Neuronal stem cell (in vitro differentiated cells): Measurements from ENCODE around the gene BMP6.

Experiments used
- DNase-seq: peaks from one replicate; pipeline ENCODE4 v3.0.0-alpha.2; 2013; ENCODE audit warnings: low spot score
- H2AFZ ChIP-seq: one replicate; pipeline ENCODE4 v1.6.1; 2013; ENCODE audit warnings: mild to moderate bottlenecking, low read length, inconsistent platforms
- H2AK5ac ChIP-seq: 2 replicates; pipeline ENCODE4 v1.6.1; 2013; ENCODE audit warnings: low read depth, mild to moderate bottlenecking, inconsistent platforms, low read length, moderate library complexity, mixed read lengths
- H2BK120ac ChIP-seq: 2 replicates; pipeline ENCODE4 v1.6.1; 2013; ENCODE audit warnings: low read depth, mild to moderate bottlenecking, inconsistent platforms, low read length, moderate library complexity, mixed read lengths
- H2BK12ac ChIP-seq: one replicate; pipeline ENCODE4 v1.6.1; 2013; ENCODE audit warnings: low read length, inconsistent platforms
- H2BK15ac ChIP-seq: 2 replicates; pipeline ENCODE4 v1.6.1; 2013; ENCODE audit warnings: mild to moderate bottlenecking, low read length, inconsistent platforms, mixed read lengths
- H2BK5ac ChIP-seq: one replicate; pipeline ENCODE4 v1.6.1; 2013; ENCODE audit warnings: inconsistent platforms, mild to moderate bottlenecking, low read length, moderate library complexity
- H3K14ac ChIP-seq: one replicate; pipeline ENCODE4 v1.6.1; 2013; ENCODE audit warnings: low read length, inconsistent platforms
- H3K18ac ChIP-seq: 2 replicates; pipeline ENCODE4 v1.6.1; 2013; ENCODE audit warnings: low read length, inconsistent platforms
- H3K23ac ChIP-seq: 2 replicates; pipeline ENCODE4 v1.6.1; 2013; ENCODE audit warnings: low read depth, mild to moderate bottlenecking, mixed read lengths, low read length, inconsistent platforms; ENCODE audit not compliant: poor library complexity
- H3K27ac ChIP-seq: replicated peaks from 3 replicates; pipeline ENCODE4 v1.5.1; 2013; ENCODE audit warnings: low read length, inconsistent platforms
- H3K27me3 ChIP-seq, 3 experiments: 2 replicates each; pipeline ENCODE4 v1.6.1; 2013; ENCODE audit warnings: low read length in 3 of 3, mild to moderate bottlenecking in 2 of 3, inconsistent platforms in 1 of 3, low read depth in 1 of 3, mixed read lengths in 1 of 3, moderate library complexity in 1 of 3; ENCODE audit not compliant: control insufficient read depth in 3 of 3, insufficient read depth in 3 of 3
- H3K36me3 ChIP-seq, 2 donors: replicated peaks in 1 of 2; 2 replicates each; pipeline ENCODE4 v1.6.1; 2013; ENCODE audit warnings: low read length in 2 of 2; ENCODE audit not compliant: control insufficient read depth in 2 of 2, insufficient read depth in 2 of 2
- H3K4ac ChIP-seq: 2 replicates; pipeline ENCODE4 v1.6.1; 2013; ENCODE audit warnings: inconsistent platforms, mild to moderate bottlenecking, low read length, moderate library complexity
- H3K4me1 ChIP-seq, 2 donors: 1 replicate in 1 of 2; 2 replicates in 1 of 2; pipeline ENCODE4 v1.6.1; 2013; ENCODE audit warnings: low read length in 2 of 2, low read depth in 1 of 2; ENCODE audit not compliant: control insufficient read depth in 2 of 2, insufficient read depth in 1 of 2
- H3K4me2 ChIP-seq: one replicate; pipeline ENCODE4 v1.6.1; 2013; ENCODE audit warnings: mild to moderate bottlenecking, low read length, inconsistent platforms; ENCODE audit not compliant: insufficient read depth, poor library complexity, severe bottlenecking
- H3K4me3 ChIP-seq, 2 donors: 2 replicates each; pipeline ENCODE4 v1.5.1; 2013; ENCODE audit warnings: low read length in 2 of 2, mild to moderate bottlenecking in 2 of 2, inconsistent platforms in 1 of 2, moderate library complexity in 1 of 2
- H3K79me1 ChIP-seq: one replicate; pipeline ENCODE4 v1.6.1; 2013; ENCODE audit warnings: low read depth, mild to moderate bottlenecking, inconsistent platforms, low read length, moderate library complexity
- H3K9ac ChIP-seq: one replicate; pipeline ENCODE4 v1.6.1; 2013; ENCODE audit warnings: mild to moderate bottlenecking, low read depth, low read length, inconsistent platforms; ENCODE audit not compliant: poor library complexity
- H3K9me3 ChIP-seq, 2 donors: replicated peaks in 1 of 2; 2 replicates each; pipeline versions ENCODE3 to v1.6.1; 2013; ENCODE audit warnings: low read length in 2 of 2, mild to moderate bottlenecking in 2 of 2, inconsistent platforms in 1 of 2, low read depth in 1 of 2, mixed read lengths in 1 of 2, moderate library complexity in 1 of 2; ENCODE audit not compliant: control insufficient read depth in 2 of 2, insufficient read depth in 1 of 2
- H4K8ac ChIP-seq: one replicate; pipeline ENCODE4 v1.6.1; 2013; ENCODE audit warnings: low read depth, mild to moderate bottlenecking, inconsistent platforms, low read length, moderate library complexity
- H4K91ac ChIP-seq: one replicate; pipeline ENCODE4 v1.6.1; 2013; ENCODE audit warnings: low read length, low read depth, mild to moderate bottlenecking, inconsistent platforms; ENCODE audit not compliant: poor library complexity
- WGBS, 2 donors: extraction: QIAGEN DNeasy Blood & Tissue Kit; methylation state at CpG; one replicate each; pipeline ENCODE4 v1.1.7; 2013; ENCODE audit warnings: missing lambda C conversion rate in 2 of 2, mixed read lengths in 1 of 2; ENCODE audit not compliant: insufficient read length in 2 of 2, insufficient replicate concordance in 1 of 2; ENCODE audit errors: extremely low coverage in 2 of 2; 5-methylcytosine and 5-hydroxymethylcytosine counted together

The BMP6 gene

GRCh38 chr6:7832904-7833750 is 107.2 kb downstream of the BMP6 start:
- DNase-seq: no peak
- Histone ChIP-seq H2AK5ac (no peak overlapping the region), H3K18ac (no peak overlapping the region), H3K9me3 (no peaks in the 10 kb centered on the region), H2BK5ac (no peak overlapping the region), H3K36me3 (no peaks in the 10 kb centered on the region), H2AFZ (no peak overlapping the region), H4K8ac (no peak overlapping the region), H2BK120ac (no peak overlapping the region), H3K9ac (no peak overlapping the region), H3K4ac (no peak overlapping the region), H3K4me3 (no peak overlapping the region), H3K4me2 (no peak overlapping the region), H2BK15ac (no peak overlapping the region), H3K23ac (no peak overlapping the region), H2BK12ac (no peak overlapping the region), H3K4me1 (no peaks in the 10 kb centered on the region), H3K27ac (no peak overlapping the region), H4K91ac (no peak overlapping the region), H3K14ac (no peak overlapping the region), H3K27me3 (no peaks in the 10 kb centered on the region), H3K79me1 (no peaks in the 10 kb centered on the region)
- no CpG with 5 or more reads among the region's 9 CpGs for WGBS, 2 donors

- DNase-seq: no peak
- Histone ChIP-seq H2AFZ (no peak overlapping the region), H2AK5ac (no peak overlapping the region), H3K4ac (no peak overlapping the region), H2BK120ac (no peak overlapping the region), H3K27ac (no peak overlapping the region), H3K9me3 (no peaks in the 10 kb centered on the region), H3K18ac (no peak overlapping the region), H4K91ac (no peak overlapping the region), H2BK12ac (no peak overlapping the region), H3K4me3 (no peak overlapping the region), H2BK5ac (no peak overlapping the region), H3K36me3 (no peaks in the 10 kb centered on the region), H3K4me1 (no peaks in the 10 kb centered on the region), H3K9ac (no peak overlapping the region), H3K27me3 (no peaks in the 10 kb centered on the region), H3K79me1 (no peaks in the 10 kb centered on the region), H2BK15ac (no peak overlapping the region), H3K23ac (no peak overlapping the region), H4K8ac (no peak overlapping the region), H3K4me2 (no peak overlapping the region), H3K14ac (no peak overlapping the region)
- no CpG with 5 or more reads among the region's 4 CpGs for whole genome bisulfite sequencing, 2 donors
Observed at GRCh38 chr6:7833751-7834070, 107.8 kb downstream of the BMP6 start.

GRCh38 chr6:7836371-7837026 is 110.6 kb downstream of the BMP6 start:
- Histone ChIP-seq H3K27me3 (peaks cover 0 to 12% (median 0%) of the 10 kb centered on the region in 3 experiments), H3K23ac (no peak overlapping the region)
- 100% methylated on average over 1 of the region's 4 CpGs; no CpG with 5 or more reads in 1 of the 2 donors for WGBS, 2 donors

GRCh38 chr6:7841781-7842468 is 116.0 kb downstream of the BMP6 start:
- no CpG with 5 or more reads among the region's 3 CpGs for WGBS, 2 donors
- H3K27me3 ChIP-seq: peaks cover 0 to 12% (median 0%) of the 10 kb centered on the region in 3 experiments
- no peak overlapping the region for H3K4me3 ChIP-seq
- H4K91ac ChIP-seq: no peak overlapping the region
- DNase-seq: no peak
- no peak overlapping the region for H2AFZ ChIP-seq
- H3K23ac ChIP-seq: no peak overlapping the region
- H2AK5ac ChIP-seq: no peak overlapping the region
- no peak overlapping the region for H3K18ac ChIP-seq
- no peaks in the 10 kb centered on the region for H3K4me1 ChIP-seq
- H3K36me3 ChIP-seq: no peaks in the 10 kb centered on the region
- H4K8ac ChIP-seq: no peak overlapping the region
- H2BK15ac ChIP-seq: no peak overlapping the region
- no peak overlapping the region for H2BK120ac ChIP-seq
- no peak overlapping the region for H2BK5ac ChIP-seq
- H3K9ac ChIP-seq: no peak overlapping the region
- no peak overlapping the region for H3K4me2 ChIP-seq
- no peaks in the 10 kb centered on the region for H3K9me3 ChIP-seq
- no peak overlapping the region for H3K27ac ChIP-seq
- no peak overlapping the region for H2BK12ac ChIP-seq
- no peak overlapping the region for H3K4ac ChIP-seq
- H3K14ac ChIP-seq: no peak overlapping the region
- no peaks in the 10 kb centered on the region for H3K79me1 ChIP-seq

More at GRCh38 chr6:7836371-7837026, 110.6 kb downstream of the BMP6 start:
- H2BK5ac ChIP-seq: no peak overlapping the region
- H4K91ac ChIP-seq: no peak overlapping the region
- H3K27ac ChIP-seq: no peak overlapping the region
- H3K4me1 ChIP-seq: no peaks in the 10 kb centered on the region
- H4K8ac ChIP-seq: no peak overlapping the region
- H3K4ac ChIP-seq: no peak overlapping the region
- H3K9ac ChIP-seq: no peak overlapping the region
- no peak overlapping the region for H2AFZ ChIP-seq
- H3K18ac ChIP-seq: no peak overlapping the region
- no peak overlapping the region for H2AK5ac ChIP-seq
- H3K4me3 ChIP-seq: no peak overlapping the region
- no peaks in the 10 kb centered on the region for H3K79me1 ChIP-seq
- no peak for DNase-seq
- H2BK120ac ChIP-seq: no peak overlapping the region
- no peak overlapping the region for H3K4me2 ChIP-seq
- no peaks in the 10 kb centered on the region for H3K36me3 ChIP-seq
- H3K9me3 ChIP-seq: no peaks in the 10 kb centered on the region
- H2BK15ac ChIP-seq: no peak overlapping the region
- no peak overlapping the region for H3K14ac ChIP-seq
- H2BK12ac ChIP-seq: no peak overlapping the region
